ENCODE results near the gene PRKG1.

PRKG1 gene

GRCh38 chr10:51129946-51130544, 55.8 kb downstream of the PRKG1 start:
- DNase-seq (ENCODE audit: low spot score) = no peak
- TF ChIP-seq CTCF (IDR thresholded peaks at IDR 0.05; ENCODE audit: extremely low read depth, insufficient read depth, missing control alignments) = no peak
- in situ Hi-C loops (cut with MboI; ENCODE audit: low pct_unique_long_range_greater_than_20kb, low sequenced_read_pairs, unreplicated experiment) = no loop called here

- TF ChIP-seq CTCF (IDR thresholded peaks at IDR 0.05; ENCODE audit: extremely low read depth, insufficient read depth, missing control alignments) = no peak
- no peak for DNase-seq (ENCODE audit: low spot score)
- in situ Hi-C loops (cut with MboI; ENCODE audit: low pct_unique_long_range_greater_than_20kb, low sequenced_read_pairs, unreplicated experiment) = no loop called here
Observed at GRCh38 chr10:51137756-51138529, 63.7 kb downstream of the PRKG1 start.

GRCh38 chr10:51139176-51139575, 64.9 kb downstream of the PRKG1 start:
- DNase-seq (ENCODE audit: low spot score) = no peak
- in situ Hi-C loops (cut with MboI; ENCODE audit: low pct_unique_long_range_greater_than_20kb, low sequenced_read_pairs, unreplicated experiment) = no loop called here
- TF ChIP-seq CTCF (IDR thresholded peaks at IDR 0.05; ENCODE audit: extremely low read depth, insufficient read depth, missing control alignments) = no peak

GRCh38 chr10:51141010-51141409, 66.7 kb downstream of the PRKG1 start:
- no peak for TF ChIP-seq CTCF (IDR thresholded peaks at IDR 0.05; ENCODE audit: extremely low read depth, insufficient read depth, missing control alignments)
- in situ Hi-C loops (cut with MboI; ENCODE audit: low pct_unique_long_range_greater_than_20kb, low sequenced_read_pairs, unreplicated experiment) = no loop called here

GRCh38 chr10:51144161-51144781, 70.0 kb downstream of the PRKG1 start:
- in situ Hi-C loops (cut with MboI; ENCODE audit: low pct_unique_long_range_greater_than_20kb, low sequenced_read_pairs, unreplicated experiment) = no loop called here
- DNase-seq (ENCODE audit: low spot score) = no peak
- TF ChIP-seq CTCF (IDR thresholded peaks at IDR 0.05; ENCODE audit: extremely low read depth, insufficient read depth, missing control alignments) = no peak

More at GRCh38 chr10:51141010-51141409, 66.7 kb downstream of the PRKG1 start:
- no peak for DNase-seq (ENCODE audit: low spot score)

- in situ Hi-C loops (cut with MboI; ENCODE audit: low pct_unique_long_range_greater_than_20kb, low sequenced_read_pairs, unreplicated experiment) = no loop called here
- TF ChIP-seq CTCF (IDR thresholded peaks at IDR 0.05; ENCODE audit: extremely low read depth, insufficient read depth, missing control alignments) = no peak
- no peak for DNase-seq (ENCODE audit: low spot score)
Observed at GRCh38 chr10:51145375-51145774, 71.1 kb downstream of the PRKG1 start.
